ENCODE measurements around the gene RSPH10B. TPM values are rescaled to one million over a fixed set of nuclear protein-coding genes. Genes with fewer than 3 reads are reported as not detected.

RSPH10B gene
- total RNA-seq, result under 0.01 TPM in 2 replicates

DNA sequence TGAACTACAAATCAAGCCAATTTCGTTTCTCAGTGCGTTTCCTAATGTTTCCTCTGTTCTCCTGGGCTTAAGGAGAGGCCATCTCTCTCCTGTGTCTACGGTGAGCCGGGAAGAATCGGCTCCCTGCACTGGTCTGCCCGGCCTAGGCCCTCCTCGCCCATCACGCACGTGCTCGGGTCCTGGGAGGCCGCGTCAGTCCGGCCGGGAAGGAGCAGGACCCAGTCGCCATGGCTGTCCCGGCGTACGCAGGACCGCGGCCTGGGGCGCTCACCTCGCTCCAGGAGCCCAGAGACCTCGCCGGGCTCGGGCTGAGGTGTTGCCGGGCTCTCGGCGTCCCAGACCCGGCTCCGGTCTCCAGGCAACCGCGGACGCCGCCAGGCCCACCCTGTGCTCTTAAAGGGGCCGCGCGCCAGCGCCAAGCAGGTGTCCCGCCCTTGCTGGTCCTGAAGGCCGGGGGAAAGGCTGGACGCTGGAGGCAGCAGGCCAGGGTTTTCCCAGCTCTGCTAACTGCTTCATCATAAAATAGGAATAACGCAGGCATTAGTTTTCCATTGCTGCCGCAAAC lies at the start of gene RSPH10B:
Gene RSPH10B, minus strand, starts transcription at position 343 of the 565 bp plus-strand sequence. CDS start 3,573 bp downstream, outside the sequence.

DNA sequence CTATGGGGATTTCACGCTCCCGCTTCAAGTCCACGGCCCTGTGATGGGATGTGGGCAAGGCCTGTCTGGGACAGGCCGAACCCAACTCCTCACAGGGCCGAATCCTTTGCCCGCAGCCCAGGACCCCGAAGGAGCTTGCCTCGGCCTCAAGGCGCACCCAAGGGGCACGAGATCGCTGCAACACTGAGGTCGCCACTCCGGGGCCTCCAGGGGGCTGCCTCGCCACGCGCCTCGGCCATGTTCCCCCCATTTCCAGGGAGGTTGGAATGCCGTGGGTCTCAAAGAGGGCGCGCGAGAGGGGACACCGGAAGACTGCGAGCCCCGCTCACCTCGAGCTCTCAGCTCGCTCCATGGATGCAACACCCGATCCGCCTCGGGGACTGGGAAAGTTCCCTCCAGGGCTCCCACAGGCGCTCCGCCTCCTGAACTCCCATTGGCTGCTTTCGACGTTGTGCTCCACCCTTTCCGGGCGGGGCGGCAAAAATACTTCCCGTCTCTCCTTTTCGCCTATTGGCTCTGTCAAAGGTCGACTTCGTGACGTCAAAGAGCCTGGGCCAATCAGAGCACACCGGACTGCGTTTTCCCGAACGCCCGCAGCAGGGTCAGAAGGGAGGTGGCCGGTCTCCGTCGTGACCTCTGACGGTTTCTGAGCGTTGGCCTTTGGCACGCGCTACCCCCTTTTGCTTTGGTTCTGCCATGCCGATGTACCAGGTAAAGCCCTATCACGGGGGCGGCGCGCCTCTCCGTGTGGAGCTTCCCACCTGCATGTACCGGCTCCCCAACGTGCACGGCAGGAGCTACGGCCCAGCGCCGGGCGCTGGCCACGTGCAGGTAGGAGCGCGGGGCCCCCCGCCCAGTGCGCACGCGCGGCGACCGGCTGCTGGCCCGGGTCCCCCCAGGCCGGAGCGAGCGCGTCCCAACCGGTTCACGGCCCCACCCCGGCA lies 38.5 kb upstream of the RSPH10B start, which contains the start of the genes AIMP2 and PMS2:
Gene AIMP2, plus strand, starts transcription at position 605 of the 944 bp plus-strand sequence. Its CDS starts 92 bp downstream, at position 697.
Gene PMS2, minus strand, starts transcription at position 382 of the 944 bp plus-strand sequence. Its CDS starts 30 bp downstream, at position 352.

DNA sequence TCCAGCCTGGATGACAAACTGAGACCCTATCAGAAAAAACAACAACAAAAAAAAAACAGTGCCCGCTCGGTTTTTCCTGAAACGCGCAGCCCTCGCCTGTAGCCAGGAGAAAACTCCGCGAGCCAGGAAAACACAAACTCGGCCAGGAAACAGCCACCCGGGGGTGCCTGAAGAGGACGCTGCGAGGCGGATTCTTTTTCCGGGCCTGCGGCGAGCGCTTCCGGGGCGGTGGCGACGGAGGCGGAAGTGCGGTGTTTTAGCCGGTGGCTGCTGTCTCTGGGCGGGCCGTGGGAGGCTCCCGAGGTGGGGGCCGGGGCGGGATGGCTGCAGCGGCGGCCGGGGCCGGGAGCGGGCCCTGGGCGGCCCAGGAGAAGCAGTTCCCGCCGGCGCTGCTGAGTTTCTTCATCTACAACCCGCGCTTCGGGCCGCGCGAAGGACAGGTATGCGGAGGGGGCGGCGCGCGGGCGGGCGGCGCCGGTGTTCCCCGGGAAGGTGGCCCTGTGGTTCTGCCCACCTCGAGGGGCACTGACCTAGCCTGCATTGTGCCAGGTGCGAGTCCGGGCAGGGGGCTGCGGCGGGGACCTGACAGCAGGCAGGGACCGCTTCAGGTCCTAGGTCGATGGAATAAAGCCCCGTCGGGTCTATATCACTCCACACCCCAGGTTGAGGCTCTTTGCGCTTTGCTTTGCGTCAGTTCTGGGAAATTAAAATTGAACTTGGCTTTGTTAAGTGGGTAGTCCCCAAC lies 71.8 kb downstream of the RSPH10B start, which contains the start of gene CCZ1:
Gene CCZ1, plus strand, starts transcription at position 254 of the 745 bp plus-strand sequence. Its CDS starts 67 bp downstream, at position 321.

Other genes starting within 250 kb of the RSPH10B start
- gene RNF216, start 189.0 kb downstream of the RSPH10B start, total RNA-seq, result 20.5 and 24.3 TPM in 2 replicates
- gene OCM, start 89.9 kb downstream of the RSPH10B start, total RNA-seq, result not detected in 2 replicates
- gene CCZ1, start 72.0 kb downstream of the RSPH10B start, total RNA-seq, result 47.5 and 55.4 TPM in 2 replicates
- 17.6 and 34.3 TPM in 2 replicates for gene PMS2, start 38.4 kb upstream of the RSPH10B start, total RNA-seq
- gene AIMP2, start 38.6 kb upstream of the RSPH10B start, total RNA-seq, result 85.3 and 109 TPM in 2 replicates
- 0.21 and 0.48 TPM in 2 replicates for gene ANKRD61, start 60.7 kb upstream of the RSPH10B start, total RNA-seq
- gene EIF2AK1, start 88.5 kb upstream of the RSPH10B start, total RNA-seq, result 90.6 and 93.3 TPM in 2 replicates
- 2.4 and 3.0 TPM in 2 replicates for gene USP42, start 134.3 kb upstream of the RSPH10B start, total RNA-seq